Smooth muscle cell (in vitro differentiated cells): Measurements from ENCODE around the gene TAGAP. TPM values are rescaled to one million over a fixed set of nuclear protein-coding genes. Genes with fewer than 3 reads are reported as not detected.

Experiments used
- DNase-seq: peaks from one replicate; lab custom pipeline; 2025; ENCODE audit not compliant: unreplicated experiment; lab: John Stamatoyannopoulos, UW
- H2AFZ ChIP-seq: fragments of 200-600 bp; sonication (generic); 2 replicates; pipeline ENCODE4 v1.6.0; 2016; ENCODE audit warnings: antibody characterized with exemption, low read depth, mild to moderate bottlenecking
- H3F3A ChIP-seq: fragments of 200-600 bp; sonication (generic); 2 replicates; pipeline ENCODE4 v1.6.0; 2017; ENCODE audit warnings: antibody characterized with exemption, low read depth
- H3K27ac ChIP-seq: fragments of 200-600 bp; sonication (generic); 2 replicates; pipeline ENCODE4 v1.5.1; 2016; ENCODE audit warnings: low read depth, mild to moderate bottlenecking
- H3K27me3 ChIP-seq: fragments of 200-600 bp; sonication (generic); 2 replicates; pipeline ENCODE4 v1.6.1; 2016; ENCODE audit warnings: low read depth, mild to moderate bottlenecking
- H3K36me3 ChIP-seq: fragments of 200-600 bp; sonication (generic); 2 replicates; pipeline ENCODE4 v1.5.1; 2016; ENCODE audit warnings: low read depth
- H3K4me1 ChIP-seq: fragments of 200-600 bp; sonication (generic); 2 replicates; pipeline ENCODE4 v1.5.1; 2016; ENCODE audit warnings: low read depth
- H3K4me2 ChIP-seq: fragments of 200-600 bp; sonication (generic); 2 replicates; pipeline ENCODE4 v1.6.0; 2016; ENCODE audit warnings: mild to moderate bottlenecking
- H3K4me3 ChIP-seq: fragments of 200-600 bp; sonication (generic); 2 replicates; pipeline ENCODE4 v1.5.1; 2016; ENCODE audit warnings: mild to moderate bottlenecking
- H3K79me2 ChIP-seq: fragments of 200-600 bp; sonication (generic); 2 replicates; pipeline ENCODE4 v1.6.0; 2016; ENCODE audit warnings: low read depth, mild to moderate bottlenecking
- H3K9ac ChIP-seq: fragments of 200-600 bp; sonication (generic); 2 replicates; pipeline ENCODE4 v1.6.0; 2016; ENCODE audit warnings: low read depth
- H3K9me3 ChIP-seq: fragments of 200-600 bp; sonication (generic); replicated peaks from 2 replicates; pipeline ENCODE4 v1.5.1; 2016; ENCODE audit warnings: low read depth
- H4K20me1 ChIP-seq: fragments of 200-600 bp; sonication (generic); 2 replicates; pipeline ENCODE4 v1.6.0; 2016; ENCODE audit warnings: low read depth
- CTCF ChIP-seq: fragments of 200-600 bp; sonication (generic); IDR thresholded peaks from 2 replicates; pipeline ENCODE4 v1.5.1; 2017; ENCODE audit warnings: borderline replicate concordance, mild to moderate bottlenecking, antibody characterized with exemption; ENCODE audit not compliant: insufficient read depth, poor library complexity, severe bottlenecking
- WGBS: methylation state at CpG from one replicate; pipeline ENCODE4 v1.1.7; 2016; ENCODE audit warnings: low lambda C conversion rate; 5-methylcytosine and 5-hydroxymethylcytosine counted together
- polyA plus RNA-seq: library from polyadenylated mRNA; unstranded; fragments of >200 nt; fragmentation: Nextera tagmentation; extraction: Ambion mirVana; gene quantifications from 2 replicates; pipeline ENCODE4 v1.2.1, GENCODE V29; 2016
- total RNA-seq: library from RNA; depleted of rRNA; stranded (reverse); fragments of >200 nt; gene quantifications from 2 replicates; pipeline ENCODE4 v1.2.3, GENCODE V29; 2014

The TAGAP gene
- total and polyA plus RNA-seq, 2 experiments from 2014 or later = not detected

GRCh38 chr6:159061805-159062563, 17.2 kb upstream of the TAGAP start:
- Histone ChIP-seq H3K36me3 (no peaks in the 10 kb centered on the region), H3K4me3 (no peak overlapping the region), H2AFZ (no peak overlapping the region), H3K9ac (no peak overlapping the region), H3K27ac (no peak overlapping the region), H3K27me3 (peaks cover 8% of the 10 kb centered on the region), H3F3A (no peaks in the 10 kb centered on the region), H3K4me1 (no peaks in the 10 kb centered on the region), H4K20me1 (no peaks in the 10 kb centered on the region), H3K79me2 (no peaks in the 10 kb centered on the region), H3K4me2 (no peak overlapping the region), H3K9me3 (no peaks in the 10 kb centered on the region)
- TF ChIP-seq CTCF = no peak
- no peak for DNase-seq
- 90% methylated on average over 10 of the region's 10 CpGs for WGBS

GRCh38 chr6:159061146-159061545, 16.4 kb upstream of the TAGAP start:
- peaks cover 8% of the 10 kb centered on the region for H3K27me3 ChIP-seq
- 95% methylated on average over 7 of the region's 7 CpGs for WGBS

GRCh38 chr6:159059885-159060506, 15.2 kb upstream of the TAGAP start:
- TF ChIP-seq CTCF = no peak
- no peaks in the 10 kb centered on the region for H4K20me1 ChIP-seq
- H3K36me3 ChIP-seq = no peaks in the 10 kb centered on the region
- no peak overlapping the region for H3K4me3 ChIP-seq
- peaks cover 4% of the 10 kb centered on the region for H3K4me1 ChIP-seq
- WGBS = 94% methylated on average over 7 of the region's 7 CpGs
- H3K27me3 ChIP-seq = peaks cover 8% of the 10 kb centered on the region
- no peak overlapping the region for H3K9ac ChIP-seq
- no peaks in the 10 kb centered on the region for H3K79me2 ChIP-seq
- H2AFZ ChIP-seq = no peak overlapping the region
- H3K27ac ChIP-seq = no peak overlapping the region
- no peaks in the 10 kb centered on the region for H3K9me3 ChIP-seq
- no peaks in the 10 kb centered on the region for H3F3A ChIP-seq
- no peak for DNase-seq
- H3K4me2 ChIP-seq = no peak overlapping the region

More at GRCh38 chr6:159061146-159061545, 16.4 kb upstream of the TAGAP start:
- Histone ChIP-seq H4K20me1 (no peaks in the 10 kb centered on the region), H2AFZ (no peak overlapping the region), H3K9me3 (no peaks in the 10 kb centered on the region), H3K27ac (no peak overlapping the region), H3F3A (no peaks in the 10 kb centered on the region), H3K79me2 (no peaks in the 10 kb centered on the region), H3K4me2 (no peak overlapping the region), H3K36me3 (no peaks in the 10 kb centered on the region), H3K9ac (no peak overlapping the region), H3K4me1 (peaks cover 4% of the 10 kb centered on the region), H3K4me3 (no peak overlapping the region)
- no peak for TF ChIP-seq CTCF
- DNase-seq = no peak

GRCh38 chr6:159059141-159059540, 14.3 kb upstream of the TAGAP start:
- Histone ChIP-seq H3K9ac (no peak overlapping the region), H3K79me2 (no peaks in the 10 kb centered on the region), H2AFZ (no peak overlapping the region), H3K9me3 (no peaks in the 10 kb centered on the region), H3F3A (no peaks in the 10 kb centered on the region), H3K4me3 (no peak overlapping the region), H3K36me3 (no peaks in the 10 kb centered on the region), H3K27me3 (peaks cover 8% of the 10 kb centered on the region), H4K20me1 (no peaks in the 10 kb centered on the region), H3K4me2 (peak overlapping the region; percentile 21), H3K4me1 (peaks cover 4% of the 10 kb centered on the region), H3K27ac (no peak overlapping the region)
- no peak for DNase-seq
- WGBS = 25% methylated on average over 3 of the region's 3 CpGs
- TF ChIP-seq CTCF = no peak
